MM.1S (cell line): ENCODE results near the gene TTC39C.

ENCODE experiments used
- EZH2 ChIP-seq: fragments of 300-600 bp; sonication (generic); optimal IDR thresholded peaks from 2 replicates; pipeline ENCODE3; 2017; ENCODE audit warnings: low read depth, mild to moderate bottlenecking, antibody characterized with exemption, low read length, mixed read lengths
- TF ChIP-seq, protein P1 (sequence below): fragments of 300-600 bp; sonication (generic); IDR thresholded peaks from 2 replicates; pipeline ENCODE4 v1.5.1; 2016; ENCODE audit warnings: antibody characterized with exemption, low read length, mixed read lengths

DNA sequence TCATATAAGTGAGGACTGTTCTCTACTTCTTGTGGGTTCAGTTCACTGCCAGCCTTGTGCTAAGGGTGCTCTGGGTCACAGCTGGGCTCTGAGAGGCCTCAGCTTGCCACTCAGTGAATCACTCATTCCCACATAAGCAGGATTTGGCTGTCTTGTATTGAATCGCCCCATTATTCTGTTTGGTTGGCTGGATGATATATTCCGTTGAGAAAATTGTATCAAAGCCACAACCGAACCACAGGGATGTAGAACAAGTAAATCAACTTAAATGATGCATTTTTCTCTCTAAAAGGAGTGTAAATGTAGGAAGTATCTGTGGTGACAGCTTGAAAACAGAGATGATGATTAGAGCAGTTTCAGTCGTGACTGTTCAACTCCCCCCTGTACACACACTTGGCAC lies 39.6 kb downstream of the TTC39C start:
- TF ChIP-seq, protein P1, sequence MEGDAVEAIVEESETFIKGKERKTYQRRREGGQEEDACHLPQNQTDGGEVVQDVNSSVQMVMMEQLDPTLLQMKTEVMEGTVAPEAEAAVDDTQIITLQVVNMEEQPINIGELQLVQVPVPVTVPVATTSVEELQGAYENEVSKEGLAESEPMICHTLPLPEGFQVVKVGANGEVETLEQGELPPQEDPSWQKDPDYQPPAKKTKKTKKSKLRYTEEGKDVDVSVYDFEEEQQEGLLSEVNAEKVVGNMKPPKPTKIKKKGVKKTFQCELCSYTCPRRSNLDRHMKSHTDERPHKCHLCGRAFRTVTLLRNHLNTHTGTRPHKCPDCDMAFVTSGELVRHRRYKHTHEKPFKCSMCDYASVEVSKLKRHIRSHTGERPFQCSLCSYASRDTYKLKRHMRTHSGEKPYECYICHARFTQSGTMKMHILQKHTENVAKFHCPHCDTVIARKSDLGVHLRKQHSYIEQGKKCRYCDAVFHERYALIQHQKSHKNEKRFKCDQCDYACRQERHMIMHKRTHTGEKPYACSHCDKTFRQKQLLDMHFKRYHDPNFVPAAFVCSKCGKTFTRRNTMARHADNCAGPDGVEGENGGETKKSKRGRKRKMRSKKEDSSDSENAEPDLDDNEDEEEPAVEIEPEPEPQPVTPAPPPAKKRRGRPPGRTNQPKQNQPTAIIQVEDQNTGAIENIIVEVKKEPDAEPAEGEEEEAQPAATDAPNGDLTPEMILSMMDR, result no peak
- TF ChIP-seq EZH2, result no peak
